Measurements from ENCODE around the gene AHCYL1. TPM values are rescaled to one million over a fixed set of nuclear protein-coding genes. Genes with fewer than 3 reads are reported as not detected.

Gene AHCYL1
- total and polyA plus RNA-seq, 2 of the 8 experiments (the other 6 are each of a cell fraction or from before 2014, with no cell fraction given), result 64.5 to 95.9 TPM

GRCh38 chr1:109950509-109950908 lies 34.1 kb upstream of the AHCYL1 start:
- no peaks in the 10 kb centered on the region for H3K23me2 ChIP-seq (ENCODE audit: low read depth, low read length)
- H3K4me3 ChIP-seq (ENCODE audit: extremely low read depth in 1 of 4, insufficient read depth in 2 of 4, low read depth in 3 of 4, low read length in 4 of 4), result no peak overlapping the region
- no peak overlapping the region for H2BK120ac ChIP-seq (replicated peaks; ENCODE audit: low read depth, low read length)
- H3K18ac ChIP-seq (ENCODE audit: extremely low read depth, low read length), result no peak overlapping the region
- H3K14ac ChIP-seq (ENCODE audit: insufficient read length), result no peak overlapping the region
- no peak overlapping the region for H3K4me2 ChIP-seq (ENCODE audit: insufficient read depth in 1 of 2, low read depth in 2 of 2, low read length in 2 of 2)
- H2BK15ac ChIP-seq (ENCODE audit: low read length), result no peak overlapping the region
- no peak overlapping the region for H2AFZ ChIP-seq (ENCODE audit: low read length)
- H3K23ac ChIP-seq (ENCODE audit: insufficient read length), result no peak overlapping the region
- POLR2A ChIA-PET (ENCODE audit: partially characterized antibody), result no interaction called here
- no peaks in the 10 kb centered on the region for H4K20me1 ChIP-seq (replicated peaks in 1 of 2; ENCODE audit: control insufficient read depth in 1 of 2, insufficient read depth in 2 of 2, low read length in 2 of 2)
- no peaks in the 10 kb centered on the region for H3K36me3 ChIP-seq (ENCODE audit: control insufficient read depth in 2 of 4, insufficient read depth in 4 of 4, low read length in 3 of 4)
- H3K4me1 ChIP-seq (replicated peaks in 1 of 4; ENCODE audit: control insufficient read depth in 3 of 4, insufficient read depth in 4 of 4, low read length in 3 of 4), result peaks cover 0 to 5% (median 2%) of the 10 kb centered on the region in 4 experiments; a peak in 2 of 7 replicates
- no peak overlapping the region for H3K4ac ChIP-seq (replicated peaks; ENCODE audit: insufficient read length, low read depth, low read length)
- H2BK12ac ChIP-seq (ENCODE audit: low read depth, low read length), result no peak overlapping the region
- no peak overlapping the region for H3K27ac ChIP-seq (ENCODE audit: low read depth, low read length)
- no peaks in the 10 kb centered on the region for H3K79me2 ChIP-seq (ENCODE audit: control insufficient read depth in 1 of 2, insufficient read depth in 2 of 2, low read length in 2 of 2)
- H3K79me1 ChIP-seq (ENCODE audit: low read depth, low read length), result no peaks in the 10 kb centered on the region
- no peak overlapping the region for H2BK5ac ChIP-seq (ENCODE audit: low read depth, low read length)
- H2AK5ac ChIP-seq (ENCODE audit: low read depth, low read length), result no peak overlapping the region
- no peak overlapping the region for H4K8ac ChIP-seq (ENCODE audit: extremely low read depth, insufficient read depth, low read length)
- H3K27me3 ChIP-seq (replicated peaks in 1 of 4; ENCODE audit: control insufficient read depth in 3 of 4, extremely low read depth in 1 of 4, insufficient read depth in 3 of 4, low read length in 3 of 4), result no peaks in the 10 kb centered on the region
- no peak overlapping the region for H4K5ac ChIP-seq (ENCODE audit: insufficient read length, low read depth, low read length)
- no peaks in the 10 kb centered on the region for H3K9me3 ChIP-seq (ENCODE audit: insufficient read depth in 2 of 2, low read depth in 1 of 2, low read length in 1 of 2)
- DNase-seq (ENCODE audit: low read depth in 1 of 2, low spot score in 2 of 2) (no peak), FAIRE-seq (no peak)
- 86% methylated on average over 2 of the region's 2 CpGs; no CpG with 5 or more reads in 1 of the 2 experiments for WGBS, 2 experiments (ENCODE audit: extremely low coverage in 1 of 2, insufficient coverage in 1 of 2, insufficient read length in 1 of 2, insufficient replicate concordance in 2 of 2, low coverage in 1 of 2, low lambda C conversion rate in 2 of 2, missing lambda C conversion rate in 1 of 2)
- no peak overlapping the region for H3K9ac ChIP-seq (replicated peaks in 1 of 4; ENCODE audit: extremely low read depth in 1 of 4, low read depth in 3 of 4, low read length in 3 of 4)
- H4K91ac ChIP-seq (replicated peaks; ENCODE audit: insufficient read length, low read length), result no peak overlapping the region
- H2BK20ac ChIP-seq (ENCODE audit: low read length), result no peak overlapping the region
- CTCF ChIA-PET (ENCODE audit: partially characterized antibody), result interaction anchor here (1.0 kb wide), 1 partner anchor 165 kb away, joined by 3 read pairs; no protein-coding TSS in a partner anchor
- H3K56ac ChIP-seq (replicated peaks; ENCODE audit: insufficient read length, low read depth, low read length), result no peak overlapping the region
- TF ChIP-seq E2F6 (IDR thresholded peaks at IDR 0.05), result no peak

Measured in H1 (cell line).